Measurements from ENCODE around the gene POLR2A.

DNA sequence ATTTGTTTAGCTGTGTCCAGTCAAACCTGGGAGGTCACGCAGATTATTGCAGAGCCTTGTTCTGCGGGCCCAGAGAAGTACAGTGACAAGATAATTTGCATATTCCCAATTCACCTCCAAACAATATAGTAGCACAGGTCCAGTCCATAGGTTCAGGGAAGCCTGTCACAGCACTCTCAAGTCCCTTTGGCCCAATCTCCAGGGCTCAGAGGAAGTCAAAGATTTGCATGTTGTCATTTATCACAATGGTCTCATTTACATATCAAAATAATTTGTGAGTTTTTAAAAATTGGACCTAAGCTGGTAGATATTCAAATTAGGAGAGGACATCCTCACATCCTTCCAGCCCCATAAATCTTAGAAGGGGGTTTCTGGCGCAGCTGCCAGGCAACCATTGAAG lies 16.7 kb upstream of the POLR2A start:
- TF ChIP-seq, protein P1, sequence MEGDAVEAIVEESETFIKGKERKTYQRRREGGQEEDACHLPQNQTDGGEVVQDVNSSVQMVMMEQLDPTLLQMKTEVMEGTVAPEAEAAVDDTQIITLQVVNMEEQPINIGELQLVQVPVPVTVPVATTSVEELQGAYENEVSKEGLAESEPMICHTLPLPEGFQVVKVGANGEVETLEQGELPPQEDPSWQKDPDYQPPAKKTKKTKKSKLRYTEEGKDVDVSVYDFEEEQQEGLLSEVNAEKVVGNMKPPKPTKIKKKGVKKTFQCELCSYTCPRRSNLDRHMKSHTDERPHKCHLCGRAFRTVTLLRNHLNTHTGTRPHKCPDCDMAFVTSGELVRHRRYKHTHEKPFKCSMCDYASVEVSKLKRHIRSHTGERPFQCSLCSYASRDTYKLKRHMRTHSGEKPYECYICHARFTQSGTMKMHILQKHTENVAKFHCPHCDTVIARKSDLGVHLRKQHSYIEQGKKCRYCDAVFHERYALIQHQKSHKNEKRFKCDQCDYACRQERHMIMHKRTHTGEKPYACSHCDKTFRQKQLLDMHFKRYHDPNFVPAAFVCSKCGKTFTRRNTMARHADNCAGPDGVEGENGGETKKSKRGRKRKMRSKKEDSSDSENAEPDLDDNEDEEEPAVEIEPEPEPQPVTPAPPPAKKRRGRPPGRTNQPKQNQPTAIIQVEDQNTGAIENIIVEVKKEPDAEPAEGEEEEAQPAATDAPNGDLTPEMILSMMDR (IDR thresholded peaks at IDR 0.05; ENCODE audit: insufficient read depth, low read depth, low read length), result no peak
- no peak for TF ChIP-seq EZH2 (IDR thresholded peaks at IDR 0.05; ENCODE audit: insufficient read depth, low read length)

All from astrocyte (in vitro differentiated cells and primary cell).